ENCODE results near the gene PHACTR1.

Gene PHACTR1

GRCh38 chr6:12710921-12711320 lies 5.6 kb upstream of the PHACTR1 start:
- H3K4me3 ChIP-seq (ENCODE audit: low read depth, low read length): no peak overlapping the region
- no peaks in the 10 kb centered on the region for H3K36me3 ChIP-seq (ENCODE audit: control insufficient read depth, insufficient read depth, low read length)
- H3K79me2 ChIP-seq: no peaks in the 10 kb centered on the region
- peaks cover 4% of the 10 kb centered on the region for H3K27me3 ChIP-seq (ENCODE audit: control insufficient read depth, insufficient read depth, low read length)
- H2AFZ ChIP-seq: no peak overlapping the region
- no peak overlapping the region for H3K9ac ChIP-seq
- no peak overlapping the region for H3K4me2 ChIP-seq (ENCODE audit: low read length)
- H3K27ac ChIP-seq: no peak overlapping the region
- H3K9me3 ChIP-seq (ENCODE audit: control insufficient read depth, low read length): no peaks in the 10 kb centered on the region
- no peaks in the 10 kb centered on the region for H3K4me1 ChIP-seq
- no peak for TF ChIP-seq CTCF (IDR thresholded peaks at IDR 0.05)

- TF ChIP-seq CTCF (IDR thresholded peaks at IDR 0.05): no peak
- Histone ChIP-seq H3K27ac (no peak overlapping the region), H3K9me3 (ENCODE audit: control insufficient read depth, low read length) (no peaks in the 10 kb centered on the region), H2AFZ (no peak overlapping the region), H3K4me2 (ENCODE audit: low read length) (no peak overlapping the region), H3K4me3 (ENCODE audit: low read depth, low read length) (no peak overlapping the region), H3K9ac (no peak overlapping the region), H3K36me3 (ENCODE audit: control insufficient read depth, insufficient read depth, low read length) (no peaks in the 10 kb centered on the region), H3K4me1 (no peaks in the 10 kb centered on the region), H3K27me3 (ENCODE audit: control insufficient read depth, insufficient read depth, low read length) (peaks cover 4% of the 10 kb centered on the region), H3K79me2 (no peaks in the 10 kb centered on the region)
Observed at GRCh38 chr6:12714022-12714421, 2.5 kb upstream of the PHACTR1 start.

- Histone ChIP-seq H2AFZ (no peak overlapping the region), H3K4me3 (ENCODE audit: low read depth, low read length) (no peak overlapping the region), H3K27ac (no peak overlapping the region), H3K36me3 (ENCODE audit: control insufficient read depth, insufficient read depth, low read length) (no peaks in the 10 kb centered on the region), H3K27me3 (ENCODE audit: control insufficient read depth, insufficient read depth, low read length) (peaks cover 4% of the 10 kb centered on the region), H3K4me2 (ENCODE audit: low read length) (no peak overlapping the region), H3K9me3 (ENCODE audit: control insufficient read depth, low read length) (no peaks in the 10 kb centered on the region), H3K79me2 (no peaks in the 10 kb centered on the region), H3K9ac (no peak overlapping the region), H3K4me1 (no peaks in the 10 kb centered on the region)
- no peak for TF ChIP-seq CTCF (IDR thresholded peaks at IDR 0.05)
Observed at GRCh38 chr6:12715437-12715836, 1.1 kb upstream of the PHACTR1 start.

DNA sequence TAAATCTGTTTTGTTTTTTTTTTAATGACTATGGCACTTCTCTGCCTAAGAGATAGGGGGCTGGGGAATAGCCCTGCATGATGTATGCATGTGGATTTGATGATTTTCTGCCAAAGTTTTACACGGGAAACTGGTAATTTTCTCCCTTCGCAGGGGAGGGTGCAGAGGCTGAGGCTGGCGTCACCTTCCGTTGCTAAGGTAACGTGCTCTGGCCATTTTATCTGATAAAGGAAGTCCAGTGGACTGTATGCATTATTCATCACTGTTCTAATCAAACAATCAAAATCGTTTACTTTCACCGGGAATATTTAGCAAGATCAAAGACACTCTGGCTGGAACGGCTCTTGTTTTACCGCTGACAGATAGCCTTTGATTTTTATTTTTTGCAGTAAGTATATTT lies 789 bp downstream of the PHACTR1 start:
- Histone ChIP-seq H3K36me3 (ENCODE audit: control insufficient read depth, insufficient read depth, low read length) (no peaks in the 10 kb centered on the region), H3K4me1 (no peaks in the 10 kb centered on the region), H3K79me2 (no peaks in the 10 kb centered on the region), H3K27me3 (ENCODE audit: control insufficient read depth, insufficient read depth, low read length) (no peaks in the 10 kb centered on the region), H3K9ac (no peak overlapping the region), H3K4me3 (ENCODE audit: low read depth, low read length) (no peak overlapping the region), H3K27ac (no peak overlapping the region), H3K4me2 (ENCODE audit: low read length) (no peak overlapping the region), H2AFZ (no peak overlapping the region), H3K9me3 (ENCODE audit: control insufficient read depth, low read length) (no peaks in the 10 kb centered on the region)
- no peak for TF ChIP-seq CTCF (IDR thresholded peaks at IDR 0.05)

DNA sequence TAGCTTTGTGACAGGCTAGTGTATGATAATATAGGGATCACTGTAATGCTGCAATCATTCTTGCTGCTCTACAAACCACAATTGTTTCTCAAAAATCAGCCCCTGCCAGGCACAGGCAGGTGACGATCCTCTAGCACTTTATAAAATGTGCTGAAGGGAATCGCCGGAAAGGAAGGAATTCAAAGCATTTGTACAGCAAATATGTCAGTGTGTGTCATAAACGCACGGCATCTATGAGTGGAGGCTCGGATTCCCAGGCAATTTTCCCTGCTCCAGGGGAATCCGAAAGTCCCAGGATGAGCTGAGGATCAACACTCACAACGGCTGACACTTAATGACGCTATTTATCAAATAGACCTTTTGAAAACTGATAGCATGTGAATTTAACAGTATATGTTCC lies 1.4 kb downstream of the PHACTR1 start:
- Histone ChIP-seq H3K36me3 (ENCODE audit: control insufficient read depth, insufficient read depth, low read length) (no peaks in the 10 kb centered on the region), H3K79me2 (no peaks in the 10 kb centered on the region), H3K4me2 (ENCODE audit: low read length) (no peak overlapping the region), H3K9me3 (ENCODE audit: control insufficient read depth, low read length) (no peaks in the 10 kb centered on the region), H2AFZ (no peak overlapping the region), H3K9ac (no peak overlapping the region), H3K27ac (no peak overlapping the region), H3K27me3 (ENCODE audit: control insufficient read depth, insufficient read depth, low read length) (no peaks in the 10 kb centered on the region), H3K4me1 (no peaks in the 10 kb centered on the region), H3K4me3 (ENCODE audit: low read depth, low read length) (no peak overlapping the region)
- no peak for TF ChIP-seq CTCF (IDR thresholded peaks at IDR 0.05)
